BLaER1 (cell line): Measurements from ENCODE around the gene SLCO2A1.

ENCODE experiments used
- H3K27ac ChIP-seq: shearing (Covaris generic); formaldehyde crosslinking; 2 replicates; pipeline ENCODE4 v1.8.1; 2022
- H3K27me3 ChIP-seq: shearing (Covaris generic); formaldehyde crosslinking; 2 replicates; pipeline ENCODE4 v1.8.1; 2022
- H3K36me3 ChIP-seq: shearing (Covaris generic); formaldehyde crosslinking; 2 replicates; pipeline ENCODE4 v1.8.1; 2022
- H3K4me1 ChIP-seq: shearing (Covaris generic); formaldehyde crosslinking; 2 replicates; pipeline ENCODE4 v1.8.1; 2022
- H3K4me2 ChIP-seq: shearing (Covaris generic); formaldehyde crosslinking; 2 replicates; pipeline ENCODE4 v1.8.1; 2022
- H3K4me3 ChIP-seq: shearing (Covaris generic); formaldehyde crosslinking; 2 replicates; pipeline ENCODE4 v1.8.1; 2022
- H3K9ac ChIP-seq: shearing (Covaris generic); formaldehyde crosslinking; 2 replicates; pipeline ENCODE4 v1.8.1; 2022
- H3K9me3 ChIP-seq: shearing (Covaris generic); formaldehyde crosslinking; 2 replicates; pipeline ENCODE4 v1.8.1; 2022
- H4K20me1 ChIP-seq: shearing (Covaris generic); formaldehyde crosslinking; 2 replicates; pipeline ENCODE4 v1.8.1; 2022
- Cebpa-rat ChIP-seq: shearing (Covaris generic); IDR thresholded peaks from 2 replicates; pipeline ENCODE4 v1.8.1; 2022

SLCO2A1 gene

DNA sequence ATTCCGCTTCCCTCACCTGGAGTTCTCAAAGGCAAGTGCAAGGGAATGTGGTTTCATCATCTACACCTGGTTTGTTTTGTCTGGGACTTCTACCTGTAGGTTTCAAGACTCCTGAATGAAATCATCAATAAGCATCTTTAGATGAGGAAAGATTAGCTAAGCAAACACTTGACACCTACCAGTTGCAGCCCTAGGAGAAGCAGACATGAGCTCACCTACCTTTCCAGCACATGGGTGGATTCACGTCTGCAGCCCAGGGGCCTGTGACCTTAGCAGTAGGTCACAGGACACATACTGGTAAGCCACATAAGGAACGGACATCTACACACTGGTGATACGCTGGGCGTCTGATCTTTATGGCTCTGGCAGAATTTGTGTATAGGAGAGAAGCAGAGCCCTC lies 26.7 kb downstream of the SLCO2A1 start:
- TF ChIP-seq Cebpa-rat: no peak
- H3K36me3 ChIP-seq: no peaks in the 10 kb centered on the region
- H3K27ac ChIP-seq: no peak overlapping the region
- no peak overlapping the region for H3K4me2 ChIP-seq
- no peaks in the 10 kb centered on the region for H3K4me1 ChIP-seq
- H3K27me3 ChIP-seq: no peaks in the 10 kb centered on the region
- H3K9ac ChIP-seq: no peak overlapping the region
- no peaks in the 10 kb centered on the region for H4K20me1 ChIP-seq
- H3K9me3 ChIP-seq: 0 out of 2 replicates have a peak, but pooled peaks cover 6% of the 10 kb centered on the region
- no peak overlapping the region for H3K4me3 ChIP-seq

- no peaks in the 10 kb centered on the region for H4K20me1 ChIP-seq
- no peaks in the 10 kb centered on the region for H3K4me1 ChIP-seq
- H3K27me3 ChIP-seq: no peaks in the 10 kb centered on the region
- TF ChIP-seq Cebpa-rat: no peak
- no peaks in the 10 kb centered on the region for H3K36me3 ChIP-seq
- no peak overlapping the region for H3K4me2 ChIP-seq
- 0 out of 2 replicates have a peak, but pooled peaks cover 6% of the 10 kb centered on the region for H3K9me3 ChIP-seq
- H3K9ac ChIP-seq: no peak overlapping the region
- no peak overlapping the region for H3K4me3 ChIP-seq
- H3K27ac ChIP-seq: no peak overlapping the region
Measured at GRCh38 chr3:134002306-134002705, 27.4 kb downstream of the SLCO2A1 start.

DNA sequence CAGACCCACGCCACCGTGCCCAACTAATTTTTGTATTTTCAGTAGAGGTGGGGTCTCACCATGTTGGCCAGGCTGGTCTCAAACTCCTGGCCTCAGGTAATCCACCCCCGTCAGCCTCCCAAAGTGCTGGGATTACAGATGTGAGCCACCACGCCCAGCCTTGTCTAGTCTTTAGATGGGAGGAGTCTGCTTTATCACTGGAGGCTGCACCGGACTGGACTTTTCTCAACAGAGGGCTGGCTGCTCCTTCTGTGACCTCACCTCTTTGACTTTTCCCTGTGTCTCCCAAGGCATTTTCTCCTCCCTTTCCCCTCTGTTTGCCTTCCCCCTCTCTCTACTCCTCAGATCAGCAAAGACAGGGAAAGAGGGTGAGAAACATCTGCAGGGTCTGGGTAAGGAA lies 28.5 kb downstream of the SLCO2A1 start:
- no peaks in the 10 kb centered on the region for H3K36me3 ChIP-seq
- no peak for TF ChIP-seq Cebpa-rat
- H3K27me3 ChIP-seq: no peaks in the 10 kb centered on the region
- H3K27ac ChIP-seq: no peak overlapping the region
- no peaks in the 10 kb centered on the region for H3K4me1 ChIP-seq
- no peak overlapping the region for H3K4me3 ChIP-seq
- H4K20me1 ChIP-seq: no peaks in the 10 kb centered on the region
- H3K9me3 ChIP-seq: 0 out of 2 replicates have a peak, but pooled peaks cover 6% of the 10 kb centered on the region
- no peak overlapping the region for H3K9ac ChIP-seq
- H3K4me2 ChIP-seq: 0 out of 2 replicates have a peak overlapping the region, but pooled peaks have one; percentile 7

GRCh38 chr3:133999891-134000685 lies 29.6 kb downstream of the SLCO2A1 start:
- Histone ChIP-seq H3K27me3 (no peaks in the 10 kb centered on the region), H3K36me3 (no peaks in the 10 kb centered on the region), H3K27ac (no peak overlapping the region)

GRCh38 chr3:133998691-133999241 lies 31.0 kb downstream of the SLCO2A1 start:
- no peaks in the 10 kb centered on the region for H3K27me3 ChIP-seq
- no peaks in the 10 kb centered on the region for H3K9me3 ChIP-seq
- H4K20me1 ChIP-seq: no peaks in the 10 kb centered on the region
- H3K4me2 ChIP-seq: no peak overlapping the region
- H3K36me3 ChIP-seq: no peaks in the 10 kb centered on the region
- peaks cover 15% of the 10 kb centered on the region for H3K4me1 ChIP-seq
- TF ChIP-seq Cebpa-rat: no peak
- no peak overlapping the region for H3K27ac ChIP-seq
- no peak overlapping the region for H3K4me3 ChIP-seq
- no peak overlapping the region for H3K9ac ChIP-seq

More at GRCh38 chr3:133999891-134000685, 29.6 kb downstream of the SLCO2A1 start:
- H3K4me3 ChIP-seq: no peak overlapping the region
- peaks cover 3% of the 10 kb centered on the region for H3K4me1 ChIP-seq
- no peak overlapping the region for H3K9ac ChIP-seq
- H4K20me1 ChIP-seq: no peaks in the 10 kb centered on the region
- no peak for TF ChIP-seq Cebpa-rat
- H3K4me2 ChIP-seq: no peak overlapping the region
- 0 out of 2 replicates have a peak, but pooled peaks cover 6% of the 10 kb centered on the region for H3K9me3 ChIP-seq

GRCh38 chr3:133997871-133998635 lies 31.7 kb downstream of the SLCO2A1 start:
- TF ChIP-seq Cebpa-rat: no peak
- H4K20me1 ChIP-seq: no peaks in the 10 kb centered on the region
- H3K9me3 ChIP-seq: no peaks in the 10 kb centered on the region
- no peak overlapping the region for H3K4me3 ChIP-seq
- no peak overlapping the region for H3K9ac ChIP-seq
- H3K36me3 ChIP-seq: no peaks in the 10 kb centered on the region
- peaks cover 15% of the 10 kb centered on the region for H3K4me1 ChIP-seq
- H3K27ac ChIP-seq: no peak overlapping the region
- no peaks in the 10 kb centered on the region for H3K27me3 ChIP-seq
- no peak overlapping the region for H3K4me2 ChIP-seq

DNA sequence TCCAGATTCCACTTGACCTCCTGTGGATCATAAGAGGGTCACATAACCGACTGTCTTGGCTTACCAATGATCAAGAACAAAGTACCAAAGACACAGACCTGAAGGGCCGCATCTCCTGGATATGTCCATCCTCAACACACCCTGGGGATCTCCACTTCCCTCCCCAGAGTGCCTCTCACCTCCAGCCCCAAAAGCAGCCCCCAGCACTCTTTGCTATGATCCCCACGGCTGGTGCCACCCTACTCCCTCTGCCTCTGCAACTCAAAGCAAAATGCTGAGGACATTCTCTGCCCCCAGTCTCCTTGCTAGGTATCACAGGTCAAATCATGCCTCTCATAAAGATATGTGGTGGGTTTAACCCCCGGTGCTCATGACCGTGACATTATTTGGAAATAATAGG lies 32.7 kb downstream of the SLCO2A1 start:
- no peaks in the 10 kb centered on the region for H3K36me3 ChIP-seq
- H3K4me3 ChIP-seq: no peak overlapping the region
- no peaks in the 10 kb centered on the region for H3K9me3 ChIP-seq
- no peaks in the 10 kb centered on the region for H4K20me1 ChIP-seq
- H3K27ac ChIP-seq: no peak overlapping the region
- no peak overlapping the region for H3K4me2 ChIP-seq
- no peaks in the 10 kb centered on the region for H3K27me3 ChIP-seq
- H3K9ac ChIP-seq: no peak overlapping the region
- peaks cover 15% of the 10 kb centered on the region for H3K4me1 ChIP-seq
- no peak for TF ChIP-seq Cebpa-rat

GRCh38 chr3:133996251-133996661 lies 33.5 kb downstream of the SLCO2A1 start:
- Histone ChIP-seq H3K36me3 (no peaks in the 10 kb centered on the region), H3K4me3 (no peak overlapping the region), H3K9me3 (no peaks in the 10 kb centered on the region), H3K27ac (no peak overlapping the region), H3K27me3 (no peaks in the 10 kb centered on the region), H3K9ac (no peak overlapping the region), H4K20me1 (no peaks in the 10 kb centered on the region), H3K4me2 (no peak overlapping the region), H3K4me1 (peaks cover 22% of the 10 kb centered on the region)
- TF ChIP-seq Cebpa-rat: no peak

GRCh38 chr3:133995264-133995663 lies 34.5 kb downstream of the SLCO2A1 start:
- Histone ChIP-seq H3K9me3 (no peaks in the 10 kb centered on the region), H3K27me3 (no peaks in the 10 kb centered on the region), H3K4me2 (peak overlapping the region; percentile 40; the same call in 1 of the 2 replicates), H3K36me3 (no peaks in the 10 kb centered on the region), H3K9ac (no peak overlapping the region), H3K27ac (no peak overlapping the region), H4K20me1 (no peaks in the 10 kb centered on the region), H3K4me1 (peaks cover 26% of the 10 kb centered on the region), H3K4me3 (no peak overlapping the region)
- TF ChIP-seq Cebpa-rat: no peak
